HG03103 (cell line): ENCODE results near the gene NPEPPS.
"Not testable (repeated sequence)": the region's sequence is repeated elsewhere in the genome, so short reads cannot be mapped to it uniquely, and the experiment has no call there.

ENCODE experiments used
- ATAC-seq: cut with Tn5 transposase; IDR thresholded peaks from one replicate; pipeline ENCODE4 v1.9.1; 2021; ENCODE audit warnings: low read depth; ENCODE audit not compliant: unreplicated experiment

Gene NPEPPS

GRCh38 chr17:47561698-47562405 lies 30.9 kb downstream of the NPEPPS start:
- not testable (repeated sequence) for ATAC-seq

DNA sequence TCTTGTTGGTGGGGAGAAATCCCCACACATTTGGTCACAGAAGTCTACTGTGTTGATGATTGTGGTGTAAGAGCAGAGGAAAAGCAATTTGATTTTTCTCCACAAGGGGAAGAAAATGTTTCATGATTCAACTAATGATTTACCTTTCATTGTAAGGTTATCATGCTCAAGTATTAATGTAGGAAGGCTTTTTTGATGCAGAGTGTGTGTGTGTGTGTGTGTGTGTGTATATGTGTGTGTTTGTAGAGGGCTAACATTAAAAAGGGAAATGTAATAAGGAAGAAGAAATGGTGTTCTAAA lies 31.4 kb downstream of the NPEPPS start:
- not testable (repeated sequence) for ATAC-seq

DNA sequence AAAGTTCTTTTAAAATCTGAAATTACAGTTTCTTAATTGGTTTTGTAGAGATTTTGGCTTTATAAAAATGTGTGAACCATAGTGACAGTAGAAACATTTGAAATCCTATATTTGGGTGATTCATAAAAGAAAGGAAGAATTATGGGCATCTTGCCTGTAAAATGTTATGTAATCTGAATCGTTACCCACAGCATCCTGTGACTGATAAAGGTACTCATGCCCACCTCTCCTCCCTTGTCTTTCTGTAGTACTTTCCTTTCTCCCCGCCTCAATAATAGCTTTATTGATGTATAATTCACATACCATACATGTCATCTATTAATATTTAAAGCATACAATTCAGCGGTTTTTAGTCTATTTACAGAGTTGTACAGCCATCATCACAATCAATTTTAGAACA lies 36.4 kb downstream of the NPEPPS start:
- not testable (repeated sequence) for ATAC-seq

GRCh38 chr17:47572561-47572960 lies 41.7 kb downstream of the NPEPPS start:
- not testable (repeated sequence) for ATAC-seq

DNA sequence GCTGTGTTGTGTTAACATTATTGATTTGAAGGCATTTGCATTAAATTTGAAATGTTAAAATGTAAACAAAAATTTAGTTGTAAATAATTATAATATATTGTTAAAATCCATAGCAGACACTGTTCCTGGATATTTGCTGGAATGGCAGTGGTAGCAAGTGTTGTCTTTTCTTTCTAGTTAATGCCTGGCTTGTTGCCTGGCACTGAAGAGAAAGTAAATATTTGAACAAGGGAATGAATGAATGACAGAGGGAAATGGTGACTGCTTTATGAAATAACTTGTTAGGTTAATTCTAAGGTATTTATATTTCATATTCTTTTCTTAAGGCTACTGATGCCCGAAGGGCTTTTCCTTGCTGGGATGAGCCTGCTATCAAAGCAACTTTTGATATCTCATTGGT lies 51.5 kb downstream of the NPEPPS start:
- not testable (repeated sequence) for ATAC-seq

DNA sequence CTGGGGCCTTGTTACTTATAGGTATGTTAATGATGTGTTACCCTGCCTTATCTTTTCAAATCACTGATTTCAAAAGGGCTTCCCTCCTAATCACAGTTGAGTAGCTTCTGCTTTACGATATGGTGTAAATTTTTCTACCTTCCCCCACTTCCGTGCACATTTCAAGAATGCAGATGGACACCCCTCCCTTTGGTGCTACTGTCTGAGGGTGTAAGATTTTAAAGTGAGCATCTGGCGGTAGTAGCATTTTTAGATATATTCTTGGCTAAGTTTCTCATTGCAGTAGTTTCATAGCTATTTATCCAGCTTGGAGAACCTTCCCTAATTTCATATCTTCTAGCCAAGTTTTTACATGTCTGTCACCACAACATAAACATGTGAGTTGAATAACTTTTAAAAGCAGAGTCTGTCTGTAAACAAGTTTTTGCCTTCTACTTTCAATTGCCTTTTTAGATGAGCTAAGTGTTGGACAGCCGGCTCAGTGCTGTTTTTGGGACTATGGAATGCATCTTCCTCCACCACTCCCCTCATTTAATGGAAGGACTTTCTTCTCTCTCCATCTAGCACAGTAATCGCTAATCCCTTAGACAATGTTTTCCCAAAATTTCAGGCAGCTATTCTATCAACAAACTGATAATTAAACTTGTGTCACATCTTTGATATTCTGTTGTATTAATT lies 55.6 kb downstream of the NPEPPS start:
- ATAC-seq: not testable (repeated sequence)

DNA sequence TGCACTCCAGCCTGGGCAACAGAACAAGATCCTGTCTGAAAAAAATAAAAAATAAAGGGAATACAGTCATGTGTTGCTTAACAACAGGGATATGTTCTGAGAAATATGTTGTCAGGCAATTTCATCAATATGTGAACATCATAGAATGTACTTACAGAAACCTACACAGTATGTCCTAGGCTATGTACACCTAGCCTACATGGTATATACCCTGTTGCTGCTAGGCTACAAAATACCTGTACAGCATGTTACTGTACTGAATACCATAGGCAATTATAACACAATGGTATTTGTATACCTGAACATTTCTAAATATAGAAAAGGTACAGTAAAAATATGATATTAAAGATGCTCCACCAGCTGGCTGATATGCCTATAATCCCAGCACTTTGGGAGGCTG lies 62.6 kb downstream of the NPEPPS start:
- not testable (repeated sequence) for ATAC-seq

DNA sequence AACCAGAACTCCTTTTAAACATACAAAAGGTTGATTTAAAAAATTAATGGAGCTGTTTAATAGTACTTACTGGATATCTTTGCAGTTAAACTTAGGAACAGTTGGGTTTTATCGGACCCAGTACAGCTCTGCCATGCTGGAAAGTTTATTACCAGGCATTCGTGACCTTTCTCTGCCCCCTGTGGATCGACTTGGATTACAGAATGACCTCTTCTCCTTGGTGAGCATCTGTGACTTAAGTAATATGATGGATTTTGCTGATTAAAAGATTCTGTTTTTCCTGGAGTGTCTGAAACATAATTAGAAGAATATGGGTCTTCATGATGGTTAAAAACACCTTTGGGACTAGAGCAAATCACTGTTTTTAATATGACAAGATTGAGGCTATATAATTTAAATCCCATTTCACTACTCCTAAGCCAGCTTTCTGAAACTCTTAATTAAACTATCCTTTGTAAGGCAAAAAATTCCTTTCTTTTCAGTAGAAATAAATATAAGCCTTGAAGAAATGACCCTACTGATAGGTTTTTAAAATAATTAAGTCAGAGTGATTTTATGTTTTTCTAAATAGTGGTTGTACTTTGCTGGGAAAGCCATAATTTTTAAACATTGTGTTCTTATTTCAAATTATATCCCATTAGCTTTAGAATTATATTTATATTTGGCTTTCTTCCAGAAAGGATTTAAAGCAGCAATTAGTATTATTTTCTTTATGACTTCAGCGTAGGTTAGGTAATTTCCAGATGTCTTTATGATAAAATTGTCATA lies 73.1 kb downstream of the NPEPPS start:
- ATAC-seq: no peak

- no peak for ATAC-seq
Measured at GRCh38 chr17:47604598-47604927, 73.7 kb downstream of the NPEPPS start.

DNA sequence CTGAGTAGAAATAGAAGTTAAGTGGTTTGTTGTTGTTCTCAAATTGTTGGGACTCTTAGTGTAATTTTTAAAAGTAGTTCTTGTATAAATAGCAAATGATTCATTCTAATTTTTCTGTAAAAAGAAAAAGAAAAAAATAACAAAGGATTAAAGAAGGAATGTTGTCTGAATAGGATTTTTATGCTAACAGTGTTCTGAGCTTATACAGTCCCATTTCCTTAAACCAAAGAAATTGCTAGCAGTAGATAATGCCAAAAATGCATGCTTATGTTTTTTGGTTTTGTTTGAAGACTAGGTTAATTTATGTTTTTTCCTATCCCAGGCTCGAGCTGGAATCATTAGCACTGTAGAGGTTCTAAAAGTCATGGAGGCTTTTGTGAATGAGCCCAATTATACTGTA lies 74.1 kb downstream of the NPEPPS start:
- ATAC-seq: no peak

- no peak for ATAC-seq
Measured at GRCh38 chr17:47607481-47607880, 76.6 kb downstream of the NPEPPS start.

DNA sequence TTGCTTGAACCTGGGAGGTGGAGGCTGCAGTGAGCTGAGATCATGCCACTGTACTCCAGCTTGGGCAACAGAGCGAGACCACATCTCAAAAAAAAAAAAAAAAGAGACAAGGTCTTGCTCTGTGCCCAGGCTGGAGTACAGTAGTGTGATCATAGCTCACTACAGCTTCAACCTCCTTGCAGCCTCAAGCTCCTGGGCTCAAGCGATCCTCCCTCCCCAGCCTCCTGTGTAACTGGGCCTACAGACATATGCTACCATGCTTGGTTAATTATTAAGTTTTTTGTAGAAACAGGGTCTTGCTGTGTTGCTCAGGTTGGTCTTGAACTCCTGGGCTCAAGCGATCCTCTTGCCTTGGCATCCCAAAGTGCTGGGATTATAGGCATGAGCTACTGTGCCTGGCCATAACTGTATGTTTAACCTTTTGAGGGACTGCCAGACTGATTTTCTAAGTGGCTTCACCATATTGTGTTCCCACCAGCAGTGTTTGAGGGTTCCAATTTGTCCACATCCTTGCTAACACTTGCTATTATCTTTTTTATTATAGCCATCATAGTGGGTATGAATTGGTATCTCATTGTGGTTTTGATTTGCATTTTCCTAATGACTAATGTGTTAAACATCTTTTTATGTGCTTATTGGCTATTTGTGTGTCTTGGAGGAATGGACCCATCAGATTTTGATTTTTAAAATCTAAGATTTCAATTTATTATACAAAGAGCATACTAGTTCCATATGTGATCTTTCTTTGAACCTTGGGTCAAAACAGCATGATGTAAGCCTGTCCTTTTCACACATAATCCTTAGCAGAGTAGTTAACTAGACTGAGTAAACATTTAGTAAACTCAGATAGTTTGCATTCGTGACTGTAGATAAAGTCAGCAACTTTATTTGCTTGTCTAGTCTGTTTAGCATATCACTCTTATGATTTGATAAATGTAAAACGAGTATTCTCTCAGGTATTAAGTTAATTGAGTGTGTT lies 80.8 kb downstream of the NPEPPS start:
- ATAC-seq: no peak

DNA sequence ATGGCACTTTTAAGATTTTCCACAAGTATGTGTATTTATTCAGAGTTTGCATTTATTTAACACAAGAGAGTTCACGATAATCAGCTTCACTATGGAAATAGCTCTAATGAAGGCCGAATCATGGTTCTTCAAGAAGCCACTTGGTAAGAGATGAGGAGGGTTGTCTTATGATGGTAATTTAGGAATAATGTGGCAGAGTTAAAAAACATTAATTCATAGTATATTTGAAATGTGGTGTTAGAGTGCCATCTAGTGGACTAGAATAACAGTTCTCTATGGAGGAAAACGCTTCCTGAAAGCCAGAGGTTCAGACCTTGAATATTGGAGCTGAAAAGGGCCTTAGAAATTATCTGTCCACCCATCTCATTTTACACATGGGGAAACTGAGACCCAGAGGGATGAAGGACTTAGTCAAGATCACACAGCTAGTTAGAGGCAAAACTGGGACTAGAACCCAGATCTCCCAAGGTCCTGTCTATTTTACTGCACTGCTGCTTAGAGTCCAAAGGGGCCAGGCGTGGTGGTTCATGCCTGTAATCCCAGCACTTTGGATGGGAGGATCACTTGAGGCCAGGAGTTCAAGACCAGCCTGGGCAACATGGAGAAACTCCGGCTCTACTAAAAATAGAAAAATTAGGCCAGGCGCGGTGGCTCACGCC lies 85.0 kb downstream of the NPEPPS start:
- no peak for ATAC-seq

- no peak for ATAC-seq
Measured at GRCh38 chr17:47618410-47618809, 87.5 kb downstream of the NPEPPS start.

DNA sequence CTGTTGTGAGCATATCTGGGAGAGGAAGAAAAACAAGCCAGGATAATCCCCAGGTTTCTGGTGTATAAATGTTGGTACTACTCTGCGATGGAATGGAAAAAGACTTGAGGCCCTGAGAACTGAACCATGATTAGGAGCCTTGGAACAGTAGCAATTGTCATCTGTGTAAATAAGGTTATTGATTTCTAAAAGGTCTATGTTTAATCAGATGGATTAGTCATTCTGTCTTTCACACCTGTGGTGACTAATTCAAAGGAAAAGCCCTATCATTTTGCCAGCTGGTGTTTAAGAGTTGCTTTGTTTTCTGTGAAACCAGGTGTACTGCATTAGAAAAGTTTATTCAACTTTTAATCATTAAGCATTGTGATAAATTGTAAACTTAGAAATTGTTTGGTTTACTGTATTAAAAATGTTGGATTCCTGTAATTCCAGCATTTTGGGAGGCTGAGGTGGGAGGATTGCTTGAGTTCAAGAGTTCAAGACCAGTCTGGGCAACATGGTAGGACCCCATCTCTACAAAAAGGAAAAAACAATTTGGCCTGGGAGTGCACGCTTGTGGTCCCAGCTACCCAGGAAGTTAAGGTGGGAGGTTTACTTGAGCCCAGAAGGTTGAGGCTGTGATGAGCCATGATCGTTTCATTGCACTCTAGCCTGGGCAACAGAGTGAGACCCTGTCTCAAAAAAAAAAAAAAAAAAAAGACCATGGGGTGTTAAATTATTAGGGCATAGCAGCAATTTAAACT lies 89.8 kb downstream of the NPEPPS start:
- ATAC-seq: no peak

GRCh38 chr17:47621293-47622179 lies 90.6 kb downstream of the NPEPPS start:
- ATAC-seq: no peak

DNA sequence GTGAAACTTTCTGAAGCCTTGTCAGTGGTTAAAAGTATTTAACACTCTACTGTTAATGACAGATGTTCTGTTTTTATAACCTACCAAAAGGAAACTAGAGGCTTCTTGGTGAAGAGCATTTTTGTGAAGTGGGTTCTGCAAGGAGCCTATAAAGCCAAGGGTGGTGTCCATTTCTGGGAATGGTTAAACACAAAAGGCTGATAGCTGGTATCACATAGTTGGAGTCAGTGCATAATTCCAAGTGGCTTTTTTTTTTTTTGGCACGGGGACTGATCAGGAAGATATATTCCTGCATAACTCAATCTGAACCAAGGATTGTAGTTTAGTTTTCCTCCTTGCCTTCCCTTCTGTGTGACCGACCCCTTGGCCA lies 91.3 kb downstream of the NPEPPS start:
- no peak for ATAC-seq

- no peak for ATAC-seq
Measured at GRCh38 chr17:47624727-47625068, 93.8 kb downstream of the NPEPPS start.
